Right atrium auricular region (tissue), 2 donors: ENCODE data around the gene FAM204A. TPM values are rescaled to one million over a fixed set of nuclear protein-coding genes. Genes with fewer than 3 reads are reported as not detected.

Source experiments
- DNase-seq: peaks from one replicate; pipeline ENCODE4 v3.0.0-alpha.2; 2019; ENCODE audit warnings: low spot score
- H3K27ac ChIP-seq, 2 donors: fragments of 200-600 bp; sonication (generic); 1 replicate in 1 of 2; 2 replicates in 1 of 2; pipeline ENCODE4 v1.5.1; 2016 to 2019
- H3K27me3 ChIP-seq, 2 donors: fragments of 200-600 bp; sonication (generic); one replicate each; pipeline versions ENCODE4 v1.5.1 to v1.6.0; 2017 to 2019
- H3K36me3 ChIP-seq: fragments of 200-600 bp; sonication (generic); one replicate; pipeline ENCODE4 v1.5.1; 2016
- H3K4me1 ChIP-seq, 2 donors: fragments of 200-600 bp; sonication (generic); one replicate each; pipeline versions ENCODE4 v1.5.1 to v1.6.0; 2017 to 2019
- H3K4me3 ChIP-seq, 2 donors: fragments of 200-600 bp; sonication (generic); 1 replicate in 1 of 2; 2 replicates in 1 of 2; pipeline ENCODE4 v1.5.1; 2017 to 2019; ENCODE audit warnings: mild to moderate bottlenecking in 1 of 2, moderate library complexity in 1 of 2
- H3K9me3 ChIP-seq, 2 donors: fragments of 200-600 bp; sonication (generic); one replicate each; pipeline ENCODE4 v1.5.1; 2019
- total RNA-seq, 2 donors: library from RNA; depleted of rRNA; stranded (reverse); fragments of >200 nt; gene quantifications; one replicate each; pipeline ENCODE4 v1.1.0, GENCODE V29; 2016
- TF ChIP-seq, protein P1 (sequence below), 2 donors: fragments of 200-600 bp; sonication (generic); IDR thresholded peaks; one replicate each; pipeline ENCODE4 v1.5.1; 2019; ENCODE audit warnings: antibody characterized with exemption in 2 of 2

FAM204A gene
- total RNA-seq, 2 donors from 2014 or later, result 35.8 to 63.6 TPM

DNA sequence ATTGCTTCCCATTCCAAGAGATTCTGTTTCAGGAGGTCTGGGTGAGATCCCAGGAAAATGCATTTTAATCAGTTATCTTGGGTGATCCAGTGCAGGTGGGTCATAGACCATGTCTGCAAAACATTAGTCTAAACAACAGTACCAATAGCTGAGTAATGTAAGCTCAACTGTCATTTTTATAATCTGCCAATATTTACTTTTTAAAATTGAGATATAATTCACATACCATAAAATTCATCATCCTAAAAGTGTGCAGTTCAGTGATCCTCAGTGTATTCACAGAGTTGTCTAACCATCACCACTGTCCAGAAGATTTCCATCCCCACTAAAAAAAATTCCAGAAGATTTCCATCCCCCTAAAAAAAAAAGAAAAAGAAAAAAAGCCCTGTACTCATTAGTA is 51.0 kb downstream of the FAM204A start:
- H3K27ac ChIP-seq, result no peak overlapping the region
- no peaks in the 10 kb centered on the region for H3K4me1 ChIP-seq
- no peaks in the 10 kb centered on the region for H3K9me3 ChIP-seq
- H3K4me3 ChIP-seq, result no peak overlapping the region
- no peaks in the 10 kb centered on the region for H3K36me3 ChIP-seq
- no peaks in the 10 kb centered on the region for H3K27me3 ChIP-seq
- DNase-seq, result no peak
- TF ChIP-seq, protein P1, sequence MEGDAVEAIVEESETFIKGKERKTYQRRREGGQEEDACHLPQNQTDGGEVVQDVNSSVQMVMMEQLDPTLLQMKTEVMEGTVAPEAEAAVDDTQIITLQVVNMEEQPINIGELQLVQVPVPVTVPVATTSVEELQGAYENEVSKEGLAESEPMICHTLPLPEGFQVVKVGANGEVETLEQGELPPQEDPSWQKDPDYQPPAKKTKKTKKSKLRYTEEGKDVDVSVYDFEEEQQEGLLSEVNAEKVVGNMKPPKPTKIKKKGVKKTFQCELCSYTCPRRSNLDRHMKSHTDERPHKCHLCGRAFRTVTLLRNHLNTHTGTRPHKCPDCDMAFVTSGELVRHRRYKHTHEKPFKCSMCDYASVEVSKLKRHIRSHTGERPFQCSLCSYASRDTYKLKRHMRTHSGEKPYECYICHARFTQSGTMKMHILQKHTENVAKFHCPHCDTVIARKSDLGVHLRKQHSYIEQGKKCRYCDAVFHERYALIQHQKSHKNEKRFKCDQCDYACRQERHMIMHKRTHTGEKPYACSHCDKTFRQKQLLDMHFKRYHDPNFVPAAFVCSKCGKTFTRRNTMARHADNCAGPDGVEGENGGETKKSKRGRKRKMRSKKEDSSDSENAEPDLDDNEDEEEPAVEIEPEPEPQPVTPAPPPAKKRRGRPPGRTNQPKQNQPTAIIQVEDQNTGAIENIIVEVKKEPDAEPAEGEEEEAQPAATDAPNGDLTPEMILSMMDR (IDR thresholded peaks at IDR 0.05), result no peak

DNA sequence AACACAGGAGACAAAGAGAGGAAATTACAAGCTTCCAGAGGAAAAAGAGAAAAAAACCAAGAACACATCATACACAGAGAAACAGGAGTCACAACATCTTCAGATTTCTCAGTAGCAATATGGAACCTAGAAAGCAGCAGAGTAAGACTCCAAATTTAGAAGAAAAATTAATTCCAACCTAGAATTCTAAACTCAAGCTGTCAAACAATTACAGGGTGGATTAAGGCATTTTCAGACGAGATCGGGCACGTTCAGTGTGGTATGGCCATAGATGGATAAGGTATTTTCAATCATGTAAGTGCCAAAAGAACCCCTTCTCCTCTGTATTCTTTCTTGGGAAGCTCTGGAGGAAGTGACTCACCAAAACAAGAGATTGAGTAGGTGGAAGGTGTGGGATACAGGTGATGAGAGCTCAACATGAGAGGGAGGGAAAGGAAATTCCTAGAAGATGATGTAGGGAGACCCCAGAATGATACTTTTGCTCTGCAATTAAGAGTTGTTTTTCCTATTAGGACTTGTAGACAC is 51.6 kb downstream of the FAM204A start:
- no peaks in the 10 kb centered on the region for H3K9me3 ChIP-seq
- no peaks in the 10 kb centered on the region for H3K27me3 ChIP-seq
- TF ChIP-seq, protein P1 (IDR thresholded peaks at IDR 0.05), result no peak
- no peaks in the 10 kb centered on the region for H3K36me3 ChIP-seq
- H3K4me3 ChIP-seq, result no peak overlapping the region
- H3K27ac ChIP-seq, result no peak overlapping the region
- no peak for DNase-seq
- no peaks in the 10 kb centered on the region for H3K4me1 ChIP-seq

DNA sequence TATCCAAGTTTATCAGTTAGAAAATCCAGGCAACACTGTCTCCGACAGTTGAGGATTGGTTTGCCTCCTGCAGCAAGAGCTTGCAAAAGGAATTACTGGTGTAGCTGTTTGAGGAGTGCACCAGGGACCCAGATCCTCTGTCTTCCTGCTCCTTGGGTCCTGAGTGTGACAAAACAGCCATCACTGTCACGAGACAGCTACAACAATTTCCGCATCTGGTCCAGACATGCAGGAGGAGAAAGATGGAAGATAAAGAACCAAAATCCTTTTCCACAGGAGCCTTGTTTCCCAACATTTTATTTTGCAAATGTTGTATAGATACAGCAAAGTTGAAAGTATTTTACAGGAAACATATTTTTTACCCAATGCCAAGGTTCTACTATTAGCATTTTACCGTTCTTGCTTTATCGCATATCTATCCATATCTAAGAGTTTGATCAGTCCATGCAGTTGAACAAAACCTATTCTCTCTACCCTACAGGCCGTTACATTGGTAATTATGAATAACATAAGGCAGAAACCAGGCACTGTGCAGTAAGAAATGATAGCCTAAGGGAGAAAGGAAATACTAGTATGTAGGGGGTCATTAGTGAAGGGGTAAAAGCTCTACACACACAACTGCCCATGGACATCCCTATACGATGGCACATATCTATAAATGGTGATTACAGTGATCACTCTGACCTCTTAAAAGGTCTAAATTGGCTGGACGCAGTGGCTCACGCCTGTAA is 54.9 kb downstream of the FAM204A start:
- H3K27me3 ChIP-seq, result no peaks in the 10 kb centered on the region
- TF ChIP-seq, protein P1 (IDR thresholded peaks at IDR 0.05), result no peak
- no peak for DNase-seq

GRCh38 chr10:118286051-118286838 is 55.9 kb downstream of the FAM204A start:
- Histone ChIP-seq H3K27me3 (no peaks in the 10 kb centered on the region), H3K27ac (no peak overlapping the region), H3K4me3 (no peak overlapping the region), H3K4me1 (no peaks in the 10 kb centered on the region), H3K9me3 (no peaks in the 10 kb centered on the region), H3K36me3 (no peaks in the 10 kb centered on the region)
- no peak for DNase-seq
- TF ChIP-seq, protein P1 (IDR thresholded peaks at IDR 0.05), result no peak

More for the DNA sequence above, 54.9 kb downstream of the FAM204A start:
- H3K4me1 ChIP-seq, result no peaks in the 10 kb centered on the region
- H3K9me3 ChIP-seq, result no peaks in the 10 kb centered on the region
- no peak overlapping the region for H3K27ac ChIP-seq
- no peak overlapping the region for H3K4me3 ChIP-seq
- H3K36me3 ChIP-seq, result no peaks in the 10 kb centered on the region

DNA sequence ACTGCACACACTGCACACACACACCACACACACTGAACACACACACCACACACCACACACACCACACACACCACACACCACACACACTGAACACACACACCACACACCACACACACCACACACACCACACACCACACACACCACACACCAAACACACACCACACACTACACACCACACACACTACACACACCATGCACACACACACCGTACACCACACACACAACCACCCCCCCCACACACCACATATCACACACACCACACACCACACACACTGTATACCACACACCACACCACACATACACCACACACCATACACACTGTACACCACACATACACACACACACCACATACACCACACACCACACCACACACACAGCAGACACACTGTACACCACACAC is 59.5 kb downstream of the FAM204A start:
- Histone ChIP-seq H3K4me3 (no peak overlapping the region), H3K9me3 (peaks cover 0 to 7% of the 10 kb centered on the region in 2 donors), H3K36me3 (no peaks in the 10 kb centered on the region), H3K4me1 (no peaks in the 10 kb centered on the region), H3K27me3 (no peaks in the 10 kb centered on the region), H3K27ac (no peak overlapping the region)
- no peak for DNase-seq
- TF ChIP-seq, protein P1 (IDR thresholded peaks at IDR 0.05), result no peak
